ENCODE measurements around the gene C11orf91. TPM values are rescaled to one million over a fixed set of nuclear protein-coding genes. Genes with fewer than 3 reads are reported as not detected.
"Not testable (repeated sequence)": the region's sequence is repeated elsewhere in the genome, so short reads cannot be mapped to it uniquely, and the experiment has no call there.

Gene C11orf91, protein sequence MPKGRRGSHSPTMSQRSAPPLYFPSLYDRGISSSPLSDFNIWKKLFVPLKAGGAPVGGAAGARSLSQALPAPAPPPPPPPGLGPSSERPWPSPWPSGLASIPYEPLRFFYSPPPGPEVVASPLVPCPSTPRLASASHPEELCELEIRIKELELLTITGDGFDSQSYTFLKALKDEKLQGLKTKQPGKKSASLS
- not detected for total RNA-seq
- long read RNA-seq = 0 reads

DNA sequence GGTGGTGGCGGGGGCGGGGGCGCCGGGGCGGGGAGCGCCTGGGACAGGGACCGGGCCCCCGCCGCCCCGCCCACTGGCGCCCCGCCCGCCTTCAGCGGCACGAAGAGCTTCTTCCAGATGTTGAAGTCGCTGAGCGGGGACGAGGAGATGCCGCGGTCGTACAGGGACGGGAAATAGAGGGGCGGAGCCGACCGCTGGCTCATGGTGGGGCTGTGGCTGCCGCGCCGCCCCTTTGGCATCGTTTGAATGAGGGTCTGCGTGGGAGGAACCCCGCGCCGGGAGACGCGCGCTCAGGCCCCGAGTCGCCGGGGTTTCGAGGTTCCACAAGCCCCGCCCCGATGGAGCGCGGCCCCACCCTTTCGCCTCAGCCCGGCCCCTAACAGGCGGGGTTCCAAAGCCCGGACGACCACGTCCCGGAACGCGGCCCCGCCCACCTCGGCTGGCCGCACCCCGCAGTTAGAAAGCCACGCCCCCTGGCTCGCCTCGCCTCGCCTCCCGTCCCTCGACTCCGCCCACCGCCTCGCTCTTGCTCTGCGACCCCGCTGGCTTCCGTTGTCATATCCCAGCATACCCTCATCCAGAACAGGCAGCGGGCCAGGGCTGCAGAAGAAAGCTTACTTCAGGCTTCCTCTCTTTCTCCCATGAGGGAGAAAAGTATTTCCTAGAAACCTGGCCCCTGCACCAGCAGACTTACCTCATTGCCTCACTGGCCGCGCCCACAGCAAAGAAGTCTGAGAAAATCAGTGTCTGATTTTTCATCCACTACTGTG is at the start of gene C11orf91:
C11orf91 (minus strand) TSS at position 325 of the 770 bp plus-strand sequence; CDS start at position 239, 86 bp downstream.
- DNase-seq (peak; percentile 98), ATAC-seq (ENCODE audit: poor library complexity) (peak; percentile 94)
- intact Hi-C loops (cut with DNase I) = no loop called here

GRCh38 chr11:33747979-33748378 is 47.4 kb upstream of the C11orf91 start:
- intact Hi-C loops (cut with DNase I) = loop anchor here (10.0 kb wide), 1 partner anchor 383 kb away; no protein-coding TSS in a partner anchor
- ATAC-seq (ENCODE audit: poor library complexity) (no peak), DNase-seq (no peak)

- intact Hi-C loops (cut with DNase I) = loop anchor here (10.0 kb wide), 1 partner anchor 378 kb away; no protein-coding TSS in a partner anchor
- DNase-seq (no peak), ATAC-seq (ENCODE audit: poor library complexity) (no peak)
These were observed 42.7 kb upstream of the C11orf91 start for GRCh38 chr11:33743291-33743690.

- intact Hi-C loops (cut with DNase I) = loop anchor here (10.0 kb wide), 1 partner anchor 378 kb away; no protein-coding TSS in a partner anchor
- DNase-seq = no peak
- ATAC-seq (ENCODE audit: poor library complexity) = peak; percentile 55
These were observed 41.7 kb upstream of the C11orf91 start for GRCh38 chr11:33742249-33742851.

- ATAC-seq (ENCODE audit: poor library complexity) = no peak
- intact Hi-C loops (cut with DNase I) = loop anchor here (10.0 kb wide), 1 partner anchor 377 kb away; no protein-coding TSS in a partner anchor
- DNase-seq = no peak
These were observed 41.2 kb upstream of the C11orf91 start for GRCh38 chr11:33741806-33742205.

- no peak for DNase-seq
- ATAC-seq (ENCODE audit: poor library complexity) = no peak
- intact Hi-C loops (cut with DNase I) = loop anchor here (5.0 kb wide), 1 partner anchor 45 kb away; no protein-coding TSS in a partner anchor
These were observed 36.8 kb upstream of the C11orf91 start for GRCh38 chr11:33737362-33737821.

DNA sequence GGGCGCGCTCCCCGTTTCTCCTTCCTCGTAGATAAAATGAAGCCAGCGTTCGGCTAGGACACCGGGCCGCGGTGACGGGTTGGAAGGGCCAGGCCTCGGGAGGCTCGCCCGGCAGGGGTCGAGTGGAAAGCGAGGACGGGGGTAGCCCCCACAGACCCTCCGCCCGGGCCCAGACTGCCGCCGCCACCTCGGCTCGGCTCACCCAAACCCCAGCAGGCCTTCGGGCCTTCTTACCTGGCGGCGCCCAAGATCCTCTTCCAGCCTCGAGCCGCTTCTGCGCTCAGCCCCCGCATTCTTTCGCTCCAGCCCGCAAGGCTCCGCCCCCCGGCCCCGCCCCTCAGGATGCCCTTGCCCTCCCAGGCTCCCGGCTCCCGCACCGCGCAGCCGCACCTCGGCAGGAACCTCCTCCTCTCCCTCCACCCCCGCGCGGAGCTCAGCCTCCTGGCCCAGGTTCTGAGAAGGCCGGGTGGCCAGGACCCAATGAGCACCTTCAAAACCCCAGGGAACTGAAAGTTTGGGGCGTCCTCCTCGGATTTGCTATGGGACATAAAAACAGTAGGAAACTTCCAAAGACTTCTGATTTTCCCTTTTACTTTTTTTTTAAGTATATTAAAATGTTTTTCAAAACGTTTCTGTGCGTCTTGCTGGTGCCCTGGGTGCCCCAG is 35.7 kb upstream of the C11orf91 start, which contains the start of gene CD59:
CD59 (minus strand) TSS at position 276 of the 665 bp plus-strand sequence. CDS start 13,978 bp downstream, outside the sequence.
- intact Hi-C loops (cut with DNase I) = loop anchor here (5.0 kb wide), 1 partner anchor 44 kb away; no protein-coding TSS in a partner anchor
- DNase-seq (peak; percentile 98), ATAC-seq (ENCODE audit: poor library complexity) (peak; percentile 96)

DNA sequence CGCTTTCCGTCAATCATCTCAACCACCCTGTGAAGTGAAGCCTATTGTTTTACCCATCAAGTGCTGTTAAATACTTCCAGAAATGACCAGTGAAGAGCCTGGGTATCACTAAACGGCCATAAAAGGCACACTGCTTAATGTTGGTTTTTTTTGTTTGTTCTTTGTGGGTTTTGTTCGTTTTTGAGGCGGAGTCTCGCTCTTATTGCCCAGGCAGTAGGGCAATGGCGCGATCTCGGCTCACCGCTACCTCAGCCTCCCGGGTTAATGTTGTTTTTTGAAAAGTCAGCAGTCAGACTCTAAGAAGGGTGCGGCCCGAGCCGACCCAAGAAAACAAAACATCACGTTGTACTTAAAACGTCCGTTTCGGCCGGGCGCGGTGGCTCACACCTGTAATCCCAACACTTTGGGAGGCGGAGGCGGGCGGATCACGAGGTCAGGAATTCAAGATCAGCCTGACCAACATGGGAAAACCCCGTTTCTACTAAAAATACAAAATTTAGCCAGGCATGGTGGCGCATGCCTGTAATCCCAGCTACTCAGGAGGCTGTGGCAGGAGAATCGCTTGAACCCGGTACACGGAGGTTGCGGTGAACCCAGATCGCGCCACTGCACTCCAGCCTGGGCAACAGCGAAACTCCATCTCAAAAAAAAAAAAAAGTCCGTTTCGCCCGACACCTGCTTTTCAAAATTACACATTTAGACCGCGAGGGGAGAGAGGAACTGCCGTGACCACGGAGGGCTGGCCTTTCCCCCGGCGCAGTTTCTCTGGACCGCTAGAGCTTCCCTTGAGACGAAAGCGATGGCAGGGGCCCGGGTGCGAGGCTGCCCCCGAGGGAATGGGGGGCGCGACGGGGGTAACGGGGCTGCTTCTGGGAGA is 34.9 kb upstream of the C11orf91 start:
- ATAC-seq (ENCODE audit: poor library complexity) (peak; percentile 38), DNase-seq (peak; percentile 56)
- intact Hi-C loops (cut with DNase I) = loop anchor here (5.0 kb wide), 1 partner anchor 43 kb away; no protein-coding TSS in a partner anchor

DNA sequence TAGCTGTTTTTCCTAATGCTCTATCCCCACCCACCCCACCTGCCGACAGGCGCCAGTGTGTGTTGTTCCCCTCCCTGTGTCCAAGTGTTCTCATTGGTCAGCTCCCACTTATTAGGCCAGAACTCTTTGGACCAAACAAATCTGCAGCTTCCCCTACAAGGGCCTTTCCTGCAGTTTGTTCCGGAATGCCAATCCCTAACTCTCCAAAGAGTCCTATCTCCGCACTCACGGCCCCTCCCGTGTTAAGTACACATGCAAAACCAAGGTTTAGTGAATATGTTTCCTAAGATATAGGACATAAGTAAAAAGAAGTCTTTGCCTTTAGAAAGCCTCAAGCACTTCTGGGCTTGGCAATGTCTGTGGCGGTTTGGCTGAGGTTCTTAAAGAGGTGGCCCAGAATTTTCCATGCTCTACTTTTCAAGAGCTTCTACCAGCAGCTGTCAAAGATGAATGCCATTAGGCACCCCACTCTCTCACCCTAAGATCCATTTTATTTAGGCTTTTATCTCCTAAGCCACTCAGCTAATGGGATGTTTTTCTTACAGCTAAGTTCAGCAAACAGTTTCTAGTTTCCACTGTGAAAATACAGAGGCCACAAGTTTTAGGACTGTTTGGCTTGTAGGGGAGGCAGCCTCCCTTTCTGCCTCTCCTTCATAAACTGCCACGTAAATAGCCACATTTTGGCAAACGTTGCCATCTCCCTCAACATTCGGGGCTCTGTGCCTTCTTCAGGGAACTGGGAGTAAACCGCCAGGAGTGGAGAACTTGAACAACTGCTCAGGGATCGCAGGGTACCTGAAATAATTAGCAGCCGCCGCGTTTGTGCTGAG is 34.0 kb upstream of the C11orf91 start:
- ATAC-seq (ENCODE audit: poor library complexity) (peak; percentile 23), DNase-seq (peak; percentile 48)
- intact Hi-C loops (cut with DNase I) = loop anchor here (5.0 kb wide), 1 partner anchor 42 kb away; no protein-coding TSS in a partner anchor

GRCh38 chr11:33733980-33734379 is 33.4 kb upstream of the C11orf91 start:
- intact Hi-C loops (cut with DNase I) = no loop called here
- ATAC-seq (ENCODE audit: poor library complexity) = no peak
- DNase-seq = no peak

DNA sequence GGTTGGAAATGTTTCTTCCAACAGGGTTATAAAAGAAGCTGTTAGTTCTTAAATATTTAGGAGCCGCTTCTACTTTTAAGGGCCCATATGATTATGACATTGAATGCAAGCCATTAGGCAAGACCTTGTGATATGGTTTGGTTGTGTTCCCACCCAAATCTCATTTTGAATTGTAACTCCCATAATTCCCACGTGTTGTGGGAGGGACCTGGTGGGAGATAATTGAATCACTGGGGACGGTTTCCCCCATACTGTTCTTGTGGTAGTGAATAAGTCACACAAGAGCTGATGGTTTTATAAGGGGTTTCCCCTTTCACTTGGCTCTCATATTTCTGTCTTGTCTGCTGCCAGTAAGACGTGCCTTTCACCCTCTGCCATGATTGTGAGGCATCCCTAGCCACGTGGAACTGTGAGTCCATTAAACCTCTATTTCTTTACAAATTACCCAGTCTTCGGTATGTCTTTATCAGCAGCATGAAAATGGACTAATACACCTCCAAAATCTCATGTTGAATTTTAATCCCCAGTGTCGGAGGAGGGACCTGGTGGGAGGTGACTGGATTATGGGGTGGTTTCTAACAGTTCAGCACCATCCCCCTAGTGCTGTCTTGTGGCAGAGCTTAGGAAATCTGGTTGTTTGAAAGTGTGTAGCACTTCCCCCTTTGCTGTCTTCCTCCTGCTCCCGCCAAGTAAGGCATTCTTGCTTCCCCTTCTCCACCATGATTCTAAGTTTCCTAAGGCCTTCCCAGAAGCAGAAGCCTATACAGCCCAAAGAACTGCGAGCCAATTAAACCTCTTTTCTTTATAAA is 31.3 kb upstream of the C11orf91 start:
- intact Hi-C loops (cut with DNase I) = no loop called here
- ATAC-seq (ENCODE audit: poor library complexity) = no peak

GRCh38 chr11:33730716-33731115 is 30.1 kb upstream of the C11orf91 start:
- no peak for DNase-seq
- no peak for ATAC-seq (ENCODE audit: poor library complexity)
- intact Hi-C loops (cut with DNase I) = no loop called here

More for the DNA sequence above, 31.3 kb upstream of the C11orf91 start:
- DNase-seq = no peak

DNA sequence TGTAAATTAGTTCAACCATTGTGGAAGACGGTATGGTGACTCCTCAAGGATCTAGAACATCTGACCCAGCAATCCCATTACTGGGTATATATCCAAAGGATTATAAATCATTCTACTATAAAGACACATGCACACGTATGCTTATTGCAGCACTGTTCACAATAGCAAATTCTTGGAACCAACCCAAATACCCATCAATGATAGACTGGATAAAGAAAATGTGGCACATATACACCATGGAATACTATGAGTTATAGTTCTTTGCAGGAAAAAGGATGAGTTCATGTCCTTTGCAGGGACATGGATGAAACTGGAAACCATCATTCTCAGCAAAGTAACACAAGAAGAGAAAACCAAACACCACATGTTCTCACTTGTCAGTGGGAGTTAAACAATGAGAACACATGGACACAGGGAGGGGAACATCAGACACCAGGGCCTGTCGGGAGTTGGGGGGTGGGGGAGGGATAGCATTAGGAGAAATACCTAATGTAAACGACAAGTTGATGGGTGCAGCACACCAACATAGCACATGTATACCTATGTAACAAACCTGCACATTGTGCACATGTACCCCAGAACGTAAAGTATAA is 28.5 kb upstream of the C11orf91 start:
- intact Hi-C loops (cut with DNase I); DNase-seq: not testable (repeated sequence)

GRCh38 chr11:33727539-33727938 is 26.9 kb upstream of the C11orf91 start:
- not testable (repeated sequence) for DNase-seq

More for the DNA sequence above, 28.5 kb upstream of the C11orf91 start:
- ATAC-seq (ENCODE audit: poor library complexity) = not testable (repeated sequence)

DNA sequence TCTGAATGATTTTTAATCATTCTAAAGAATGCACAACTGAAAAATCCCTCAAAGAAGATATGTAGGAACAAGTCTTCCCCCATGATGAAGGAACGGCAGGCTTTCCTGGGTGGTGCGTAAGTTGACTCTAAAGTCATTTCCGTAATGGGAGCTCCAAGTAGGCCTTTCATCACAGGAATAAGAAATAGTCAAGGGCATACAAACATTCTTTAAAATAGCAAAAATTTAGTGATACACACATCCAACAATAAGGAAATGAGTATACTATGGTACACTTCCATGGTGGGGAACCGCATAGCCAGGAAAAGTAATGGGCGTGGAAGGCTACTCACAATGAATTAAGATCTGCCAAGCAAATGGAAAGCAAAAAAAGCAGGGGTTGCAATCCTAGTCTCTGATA is 24.9 kb upstream of the C11orf91 start:
- intact Hi-C loops (cut with DNase I) = no loop called here
- DNase-seq (no peak), ATAC-seq (ENCODE audit: poor library complexity) (no peak)

More at GRCh38 chr11:33727539-33727938, 26.9 kb upstream of the C11orf91 start:
- intact Hi-C loops (cut with DNase I); ATAC-seq (ENCODE audit: poor library complexity): not testable (repeated sequence)

Data from Right ventricle myocardium superior (tissue), 1 donor.